IMR-90 (cell line): ENCODE data around the gene VPS8. TPM values are rescaled to one million over a fixed set of nuclear protein-coding genes. Genes with fewer than 3 reads are reported as not detected.
"Not testable (repeated sequence)": the region's sequence is repeated elsewhere in the genome, so short reads cannot be mapped to it uniquely, and the experiment has no call there.

Experiments
- ATAC-seq: fragments of 200-7000 bp; cut with Tn5 transposase; 2 replicates; pipeline ENCODE4 v1.9.1; 2020; ENCODE audit warnings: low read depth, mild to moderate bottlenecking, moderate library complexity
- BruUV-seq: library from RNA; stranded (reverse); fragments of 400-500 nt; replicated peaks from 2 replicates; lab custom pipeline; 2021; lab: Mats Ljungman, UMichigan
- CTCF ChIA-PET: fragments of 300-600 bp; formaldehyde crosslinking; extraction: SDS; loops from one replicate; lab custom pipeline; 2021; ENCODE audit warnings: antibody characterized with exemption; lab: Yijun Ruan, JAX
- POLR2A ChIA-PET: fragments of 300-600 bp; sonication (Branson Sonifier 250); formaldehyde crosslinking; loops from one replicate; lab custom pipeline; 2022; ENCODE audit warnings: antibody characterized with exemption; ENCODE audit not compliant: unreplicated experiment; lab: Charles Lee
- DNase-seq: peaks from one replicate; pipeline ENCODE4 v3.0.0; 2013
- H2AFZ ChIP-seq: replicated peaks from 2 replicates; pipeline ENCODE3; 2013; ENCODE audit warnings: low read length, mild to moderate bottlenecking; ENCODE audit not compliant: poor library complexity
- H2AK5ac ChIP-seq: 2 replicates; pipeline ENCODE4 v1.6.1; 2013; ENCODE audit warnings: low read depth, low read length, inconsistent platforms
- H2AK9ac ChIP-seq: replicated peaks from 2 replicates; pipeline ENCODE3; 2013; ENCODE audit warnings: mild to moderate bottlenecking, low read depth, low read length, moderate library complexity; ENCODE audit not compliant: poor library complexity
- H2BK120ac ChIP-seq: 2 replicates; pipeline ENCODE4 v1.6.1; 2013; ENCODE audit warnings: low read depth, low read length, inconsistent platforms
- H2BK15ac ChIP-seq: 3 replicates; pipeline ENCODE4 v1.6.1; 2013; ENCODE audit warnings: low read depth, low read length, inconsistent platforms
- H2BK20ac ChIP-seq: 2 replicates; pipeline ENCODE4 v1.6.1; 2013; ENCODE audit warnings: low read depth, mild to moderate bottlenecking, inconsistent platforms, low read length, moderate library complexity
- H2BK5ac ChIP-seq: 2 replicates; pipeline ENCODE4 v1.6.1; 2013; ENCODE audit warnings: mild to moderate bottlenecking, low read depth, low read length, inconsistent platforms; ENCODE audit not compliant: poor library complexity, severe bottlenecking
- H3K14ac ChIP-seq: replicated peaks from 2 replicates; pipeline ENCODE4 v1.6.1; 2013; ENCODE audit warnings: low read depth, low read length, inconsistent platforms
- H3K18ac ChIP-seq: 2 replicates; pipeline ENCODE4 v1.6.1; 2013; ENCODE audit warnings: low read depth, low read length, control low read depth
- H3K23ac ChIP-seq: 2 replicates; pipeline ENCODE4 v1.6.1; 2013; ENCODE audit warnings: low read depth, low read length, inconsistent platforms
- H3K27ac ChIP-seq: 2 replicates; pipeline ENCODE4 v1.5.1; 2013; ENCODE audit warnings: mild to moderate bottlenecking, control low read depth, low read length; ENCODE audit not compliant: insufficient read depth
- H3K27me3 ChIP-seq: 2 replicates; pipeline ENCODE4 v1.6.1; 2013; ENCODE audit warnings: low read length; ENCODE audit not compliant: control insufficient read depth, insufficient read depth
- H3K36me3 ChIP-seq: 2 replicates; pipeline ENCODE4 v1.6.1; 2013; ENCODE audit warnings: low read length, mixed read lengths; ENCODE audit not compliant: control insufficient read depth, insufficient read depth
- H3K4ac ChIP-seq: 2 replicates; pipeline ENCODE4 v1.6.1; 2013; ENCODE audit warnings: low read depth, low read length, inconsistent platforms
- H3K4me1 ChIP-seq: 2 replicates; pipeline ENCODE4 v1.6.1; 2013; ENCODE audit warnings: low read length, mixed read lengths; ENCODE audit not compliant: control insufficient read depth, insufficient read depth
- H3K4me2 ChIP-seq: 2 replicates; pipeline ENCODE4 v1.6.1; 2013; ENCODE audit warnings: low read depth, mild to moderate bottlenecking, control low read depth, low read length, moderate library complexity
- H3K4me3 ChIP-seq: 2 replicates; pipeline ENCODE4 v1.5.1; 2013; ENCODE audit warnings: low read depth, mild to moderate bottlenecking, control low read depth, low read length, moderate library complexity; ENCODE audit not compliant: insufficient read depth
- H3K56ac ChIP-seq: 2 replicates; pipeline ENCODE4 v1.6.1; 2013; ENCODE audit warnings: low read length, inconsistent platforms; ENCODE audit not compliant: insufficient read depth; ENCODE audit errors: extremely low read depth
- H3K79me1 ChIP-seq, 2 experiments: 2 replicates each; pipeline ENCODE4 v1.6.1; 2013; ENCODE audit warnings: low read length in 2 of 2, inconsistent platforms in 1 of 2, low read depth in 1 of 2
- H3K9ac ChIP-seq: 2 replicates; pipeline ENCODE4 v1.6.1; 2013; ENCODE audit warnings: low read depth, low read length, control low read depth
- H3K9me1 ChIP-seq: 2 replicates; pipeline ENCODE4 v1.6.1; 2013; ENCODE audit warnings: low read length, inconsistent platforms; ENCODE audit not compliant: insufficient read depth
- H3K9me3 ChIP-seq: 2 replicates; pipeline ENCODE4 v1.6.1; 2013; ENCODE audit warnings: low read length; ENCODE audit not compliant: control insufficient read depth, insufficient read depth
- H4K20me1 ChIP-seq: 2 replicates; pipeline ENCODE4 v1.6.1; 2013; ENCODE audit warnings: low read length, inconsistent platforms; ENCODE audit not compliant: insufficient read depth
- H4K5ac ChIP-seq: 2 replicates; pipeline ENCODE4 v1.6.1; 2013; ENCODE audit warnings: mild to moderate bottlenecking, low read depth, low read length, control low read depth
- H4K8ac ChIP-seq, 2 experiments: 2 replicates each; pipeline ENCODE4 v1.6.1; 2013; ENCODE audit warnings: low read depth in 2 of 2, low read length in 2 of 2, control low read depth in 1 of 2, inconsistent platforms in 1 of 2
- H4K91ac ChIP-seq: 2 replicates; pipeline ENCODE4 v1.6.1; 2013; ENCODE audit warnings: low read depth, low read length, inconsistent platforms; ENCODE audit not compliant: insufficient read depth
- CHD1 ChIP-seq: IDR thresholded peaks from 2 replicates; pipeline ENCODE4 v1.6.1; 2012; ENCODE audit warnings: low read depth, low read length, improper control_type of control experiment
- MAFK ChIP-seq: IDR thresholded peaks from 2 replicates; pipeline ENCODE4 v1.6.1; 2012; ENCODE audit warnings: low read depth, low read length, improper control_type of control experiment
- NFE2L2 ChIP-seq: fragments of 150-350 bp; IDR thresholded peaks from 2 replicates; pipeline ENCODE4 v1.6.1; 2016; ENCODE audit warnings: low read depth, mild to moderate bottlenecking, low read length
- WGBS, 2 experiments: methylation state at CpG; one replicate each; pipeline versions ENCODE4 v1.1.5 to v1.1.7; 2013; ENCODE audit warnings: missing lambda C conversion rate in 2 of 2; ENCODE audit not compliant: insufficient read length in 1 of 2; ENCODE audit errors: extremely low coverage in 2 of 2; 5-methylcytosine and 5-hydroxymethylcytosine counted together
- dilution Hi-C: fragments of 300-500 bp; cut with HindIII; formaldehyde crosslinking; loops from one replicate; pipeline ENCODE4 v1.14.3; 2018; ENCODE audit warnings: low sequenced_read_pairs; ENCODE audit not compliant: unreplicated experiment
- in situ Hi-C: fragments of 300-500 bp; cut with MboI; formaldehyde crosslinking; loops from 3 replicates; pipeline ENCODE4 v1.14.3; 2019; ENCODE audit warnings: low sequenced_read_pairs, inconsistent platforms, mixed read lengths
- intact Hi-C: fragments of 100-400 bp; cut with micrococcal nuclease; formaldehyde crosslinking; loops from 2 replicates; pipeline ENCODE4 v1.10.0; 2022
- polyA plus RNA-seq, 3 experiments: library from polyadenylated mRNA; depleted of rRNA; stranded (reverse); fragments of >200 nt; gene quantifications; 2 replicates each; pipeline ENCODE4 v1.2.3, GENCODE V29; 2012; ENCODE audit warnings: low replicate concordance in 1 of 3
- total RNA-seq: library from RNA; depleted of rRNA; stranded (reverse); fragments of >200 nt; gene quantifications from 2 replicates; pipeline ENCODE4 v1.2.3, GENCODE V29; 2012

VPS8 gene
- total and polyA plus RNA-seq, 2 of the 4 experiments (the other 2 are of a cell fraction), result 14.0 to 56.1 TPM

- Histone ChIP-seq H3K27ac (no peak overlapping the region), H3K9me1 (no peaks in the 10 kb centered on the region), H2BK15ac (no peak overlapping the region), H3K9ac (no peak overlapping the region), H3K14ac (no peak overlapping the region), H3K36me3 (no peaks in the 10 kb centered on the region), H4K8ac (no peak overlapping the region), H3K9me3 (no peaks in the 10 kb centered on the region), H2AK9ac (no peak overlapping the region), H4K91ac (no peak overlapping the region), H2BK120ac (no peak overlapping the region), H3K27me3 (no peaks in the 10 kb centered on the region), H3K4me2 (no peak overlapping the region), H3K79me1 (no peaks in the 10 kb centered on the region), H4K20me1 (no peaks in the 10 kb centered on the region), H2BK20ac (no peak overlapping the region), H2BK5ac (no peak overlapping the region), H3K18ac (no peak overlapping the region), H3K23ac (no peak overlapping the region), H2AK5ac (no peak overlapping the region), H4K5ac (no peak overlapping the region), H3K4me3 (no peak overlapping the region), H2AFZ (no peak overlapping the region), H3K4me1 (no peaks in the 10 kb centered on the region), H3K4ac (no peak overlapping the region), H3K56ac (no peak overlapping the region)
- TF ChIP-seq NFE2L2 (no peak), CHD1 (no peak), MAFK (no peak)
- in situ Hi-C loops, result no loop called here
- BruUV-seq, result no TSS peak
- intact Hi-C loops, result no loop called here
- ATAC-seq, result no peak
- CTCF ChIA-PET, result interaction anchor here (0.8 to 1.1 kb wide), 2 partner anchors 12 to 19 kb away, joined by 3 read pairs; no protein-coding TSS in a partner anchor
- POLR2A ChIA-PET, result no interaction called here
- dilution Hi-C loops, result no loop called here
- DNase-seq, result no peak
- no CpG with 5 or more reads among the region's 3 CpGs for WGBS, 2 experiments
Observed at GRCh38 chr3:185009650-185010049, 197.7 kb downstream of the VPS8 start.

DNA sequence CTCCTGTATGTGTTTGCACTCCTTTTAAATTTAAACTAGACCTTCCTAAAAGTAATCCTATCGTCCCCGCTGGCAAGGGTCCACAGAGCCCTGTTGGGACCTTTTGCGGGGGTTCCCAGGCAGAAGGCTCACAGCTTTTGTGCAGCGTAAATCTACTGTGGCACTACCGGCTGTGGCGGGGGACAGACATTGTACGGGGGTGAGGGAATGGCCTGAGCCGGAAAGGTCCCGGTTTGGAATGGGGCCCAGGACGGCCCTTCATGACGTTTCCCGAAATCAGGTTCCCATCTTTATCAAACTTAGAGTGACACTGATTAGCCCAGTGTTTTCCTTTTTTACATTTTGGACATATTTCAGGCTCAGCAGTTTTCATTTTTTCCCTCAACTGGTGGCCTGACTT is 205.6 kb downstream of the VPS8 start:
- H3K4me2 ChIP-seq, H3K9ac ChIP-seq, H3K4me1 ChIP-seq, dilution Hi-C loops, H3K4ac ChIP-seq, H2AFZ ChIP-seq, H3K14ac ChIP-seq, H2BK20ac ChIP-seq, intact Hi-C loops, H4K5ac ChIP-seq, H2BK120ac ChIP-seq, CTCF ChIA-PET, H2BK15ac ChIP-seq, H4K91ac ChIP-seq, H2BK5ac ChIP-seq, H3K56ac ChIP-seq, H3K4me3 ChIP-seq, H3K9me1 ChIP-seq, H3K27ac ChIP-seq, H3K79me1 ChIP-seq, H3K27me3 ChIP-seq, H2AK5ac ChIP-seq, H2AK9ac ChIP-seq, H3K18ac ChIP-seq, in situ Hi-C loops, BruUV-seq, POLR2A ChIA-PET, H3K36me3 ChIP-seq, H4K20me1 ChIP-seq, H3K23ac ChIP-seq, H3K9me3 ChIP-seq, DNase-seq, H4K8ac ChIP-seq, ATAC-seq: not testable (repeated sequence)
- WGBS, 2 experiments, result 93% methylated on average over 3 of the region's 12 CpGs; no CpG with 5 or more reads in 1 of the 2 experiments
